NCI-H187 (cell line): ENCODE results near the gene PDE9A.

ENCODE experiments used
- DNase-seq, 2 experiments: peaks; one replicate each; lab custom pipeline; 2025; lab: John Stamatoyannopoulos, UW

The PDE9A gene

DNA sequence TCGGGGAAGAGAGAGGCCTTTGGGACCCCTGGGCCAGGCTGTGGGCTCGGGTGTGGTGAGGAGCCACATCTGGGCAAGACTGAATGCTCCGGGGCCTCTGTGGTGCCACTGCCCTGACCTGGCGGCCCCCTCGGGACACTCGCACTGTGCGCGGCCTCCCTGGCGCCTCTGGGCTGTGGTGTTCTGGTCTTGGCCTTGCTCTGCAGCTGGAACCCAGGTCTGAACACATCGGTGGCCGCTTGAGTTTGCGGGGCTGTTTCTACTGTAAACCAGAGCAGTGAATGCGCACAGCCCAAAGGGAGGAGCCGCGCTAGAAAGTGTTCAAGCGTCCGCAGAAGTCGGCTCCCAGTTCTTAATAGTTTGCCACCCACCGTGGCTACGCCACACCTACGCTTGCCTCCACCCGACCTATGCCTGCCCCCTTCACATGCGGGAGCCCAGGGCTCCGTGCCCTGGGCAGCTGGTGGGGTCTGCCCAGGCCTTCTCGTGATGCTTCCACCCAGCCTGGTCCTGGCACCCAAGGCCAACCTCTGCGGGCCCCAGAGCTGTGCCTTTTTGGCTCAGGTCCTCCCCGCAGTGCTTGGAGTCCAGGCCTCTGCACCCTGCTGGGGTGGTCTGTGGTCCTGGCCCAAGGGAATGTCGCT lies 4.4 kb downstream of the PDE9A start:
- no peak for DNase-seq

DNA sequence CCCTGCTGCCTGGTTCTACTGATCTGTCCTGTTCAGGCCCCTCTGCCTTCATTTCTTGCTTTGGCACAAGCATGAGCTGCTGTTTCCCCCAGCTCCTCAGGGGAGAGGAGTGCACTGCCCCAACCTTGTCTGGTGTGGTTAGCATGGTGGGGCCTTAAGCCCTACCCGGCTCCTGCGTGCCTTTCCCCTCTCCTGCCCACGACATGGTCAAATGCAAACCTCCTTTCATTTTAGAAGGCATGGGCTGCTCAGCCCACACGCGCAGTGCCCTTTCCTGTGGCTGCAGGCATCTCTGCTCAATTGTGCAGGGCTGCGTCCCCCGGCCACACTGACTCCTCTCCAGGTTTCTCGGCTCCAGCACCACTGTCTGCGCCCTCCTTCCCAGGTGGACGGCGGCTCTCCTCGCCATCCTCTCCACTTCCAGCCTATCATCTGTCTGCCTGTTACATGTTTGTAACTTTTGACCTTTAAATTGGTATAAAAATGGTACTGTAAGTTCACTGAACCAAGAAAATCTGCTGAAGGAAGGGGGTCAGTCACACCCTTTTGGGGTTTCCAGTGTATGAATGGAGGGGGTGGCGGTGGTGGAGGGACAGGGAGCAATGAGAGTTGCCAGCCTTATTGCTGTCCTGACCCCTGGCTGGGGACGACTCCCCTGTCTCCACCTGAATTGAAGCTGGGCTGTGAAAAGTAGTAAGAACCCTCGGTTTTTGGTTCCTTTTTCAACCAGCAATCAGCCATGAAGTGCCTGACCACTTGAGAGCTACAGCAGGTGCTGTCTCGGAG lies 5.1 kb downstream of the PDE9A start:
- DNase-seq: no peak

DNA sequence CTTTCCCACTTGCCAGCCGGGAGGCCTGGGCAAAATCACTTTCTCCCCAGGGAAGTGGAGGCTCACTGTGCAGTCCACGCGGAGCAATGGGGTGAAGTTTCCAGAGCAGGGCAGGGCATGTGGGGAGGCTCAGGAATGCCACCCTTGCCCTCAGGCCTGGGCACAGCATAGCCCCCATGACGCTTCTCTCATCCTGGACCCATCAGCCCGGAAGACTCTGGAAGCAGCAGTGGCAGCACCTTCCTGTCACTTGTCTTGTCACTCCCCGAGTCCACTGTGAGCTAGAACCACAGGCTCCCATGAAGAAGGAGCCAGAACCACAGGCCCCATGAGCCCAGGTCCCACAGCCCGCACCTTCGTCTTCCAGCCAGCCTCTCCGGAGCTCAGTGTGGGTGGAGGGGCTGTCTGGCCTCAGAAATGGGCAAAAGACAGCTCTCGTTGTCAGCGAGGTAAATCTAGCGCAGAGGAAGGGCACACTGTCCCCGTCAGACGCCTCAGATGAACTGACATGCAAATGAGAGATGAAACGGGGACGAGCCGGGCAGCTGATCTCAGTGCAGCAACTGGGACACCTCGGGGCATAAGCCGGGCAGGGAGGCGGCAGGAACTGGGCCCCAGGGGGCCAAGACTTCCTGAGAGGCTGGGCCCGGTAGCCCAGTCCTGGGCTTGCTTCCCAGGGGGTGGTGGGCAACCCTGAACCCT lies 6.1 kb downstream of the PDE9A start:
- no peak for DNase-seq

DNA sequence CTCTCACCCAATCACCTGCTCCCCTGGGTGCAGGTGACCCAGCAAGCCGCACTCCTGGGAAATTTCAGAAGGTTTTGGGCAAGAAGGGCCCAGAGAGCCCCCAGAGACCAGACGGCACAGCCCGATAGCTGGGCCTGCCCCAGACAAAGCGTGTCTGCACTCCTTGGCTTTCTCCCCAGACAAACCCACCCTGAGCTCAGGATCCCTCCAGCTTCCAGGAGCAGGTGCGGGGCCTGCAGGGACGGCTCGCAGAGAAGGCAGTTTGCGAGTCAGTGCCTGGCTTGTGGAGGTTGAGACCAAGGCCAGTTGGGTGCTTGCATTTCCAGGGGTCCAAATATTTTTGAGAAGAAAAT lies 6.7 kb downstream of the PDE9A start:
- DNase-seq: no peak

DNA sequence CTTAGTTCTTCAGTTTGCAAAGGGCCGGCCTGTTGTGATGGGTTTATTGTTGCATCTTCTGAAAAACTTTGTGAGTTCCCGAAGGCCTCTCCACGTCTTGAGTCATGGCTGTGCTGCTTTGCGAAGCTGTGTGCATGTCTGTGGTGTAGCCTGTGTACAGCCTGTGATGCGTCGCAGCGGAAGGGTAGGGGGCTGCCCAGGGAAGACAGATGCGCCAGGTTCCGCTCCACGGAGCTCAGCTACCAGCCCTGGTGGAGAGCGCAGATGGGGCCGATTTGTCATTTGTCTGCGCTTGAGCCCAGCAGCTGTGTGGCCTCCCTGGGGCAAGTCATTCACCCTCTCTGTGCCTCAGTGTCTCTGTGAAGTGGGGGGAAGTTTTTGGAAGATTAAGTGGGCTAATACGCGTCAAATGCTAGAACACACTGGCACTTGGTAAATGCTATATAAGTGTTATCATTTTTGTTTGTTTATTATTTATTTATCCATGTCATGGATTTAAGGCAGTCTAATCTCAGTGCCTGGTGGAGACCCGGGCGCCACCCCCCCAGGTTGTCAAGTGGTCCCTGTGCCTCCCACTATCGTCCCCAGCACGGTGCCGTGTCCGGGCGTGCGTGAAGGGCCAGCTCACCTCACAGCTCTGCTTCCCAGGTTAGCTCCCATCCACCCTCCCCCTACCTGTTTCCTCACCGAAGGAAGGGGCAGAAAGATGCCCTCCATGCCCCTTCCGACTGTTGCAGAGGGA lies 8.4 kb downstream of the PDE9A start:
- DNase-seq: no peak

DNA sequence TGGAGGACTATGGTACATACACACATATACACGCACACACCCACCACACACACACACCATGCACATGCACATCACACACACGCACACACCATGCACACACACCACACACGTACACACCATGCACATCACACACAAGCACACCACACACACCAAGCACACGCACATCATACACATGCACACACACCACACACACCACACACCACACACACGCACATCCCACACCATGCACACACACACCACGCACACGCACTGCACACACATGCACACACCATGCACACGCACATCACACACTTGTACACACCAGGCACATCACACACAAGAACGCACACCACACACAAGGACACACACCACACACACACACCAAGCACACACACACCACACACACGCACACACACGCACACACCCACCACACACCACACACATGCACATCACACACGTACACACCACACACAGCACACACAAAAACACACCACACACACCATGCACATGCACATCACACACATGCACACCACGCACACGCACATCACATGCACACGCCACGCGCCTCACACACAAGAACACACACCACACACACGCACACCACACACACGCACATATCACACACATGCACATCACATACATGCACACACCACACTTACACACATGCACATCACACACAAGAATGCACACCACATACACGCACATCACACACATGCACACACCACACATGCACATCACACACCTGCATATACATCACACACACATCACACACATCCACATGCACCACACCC lies 9.2 kb downstream of the PDE9A start:
- no peak for DNase-seq

DNA sequence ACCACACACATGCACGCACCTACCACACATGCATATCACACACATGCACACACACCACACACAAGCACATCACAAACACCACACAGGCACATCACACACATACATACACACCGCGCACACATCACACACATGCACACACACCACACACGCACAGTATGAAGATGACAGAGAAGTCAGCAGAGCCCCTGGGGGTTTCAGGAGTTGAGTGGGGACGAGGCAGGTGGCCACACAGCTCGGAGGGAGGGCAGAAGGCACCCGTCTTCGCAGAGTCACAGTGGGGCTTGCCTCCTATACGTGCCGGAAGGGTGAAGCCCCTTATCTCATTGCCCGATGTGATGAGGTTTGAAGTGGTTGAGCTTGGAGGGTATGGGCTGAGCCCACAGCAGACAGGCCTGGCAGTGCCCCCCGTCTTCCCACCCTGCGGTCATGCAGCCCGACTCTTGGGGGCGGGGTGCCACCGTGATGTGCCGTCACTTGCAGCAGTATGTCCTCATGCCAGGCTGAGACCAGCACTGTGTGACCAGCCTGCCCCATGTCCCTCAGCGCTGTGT lies 9.9 kb downstream of the PDE9A start:
- no peak for DNase-seq

DNA sequence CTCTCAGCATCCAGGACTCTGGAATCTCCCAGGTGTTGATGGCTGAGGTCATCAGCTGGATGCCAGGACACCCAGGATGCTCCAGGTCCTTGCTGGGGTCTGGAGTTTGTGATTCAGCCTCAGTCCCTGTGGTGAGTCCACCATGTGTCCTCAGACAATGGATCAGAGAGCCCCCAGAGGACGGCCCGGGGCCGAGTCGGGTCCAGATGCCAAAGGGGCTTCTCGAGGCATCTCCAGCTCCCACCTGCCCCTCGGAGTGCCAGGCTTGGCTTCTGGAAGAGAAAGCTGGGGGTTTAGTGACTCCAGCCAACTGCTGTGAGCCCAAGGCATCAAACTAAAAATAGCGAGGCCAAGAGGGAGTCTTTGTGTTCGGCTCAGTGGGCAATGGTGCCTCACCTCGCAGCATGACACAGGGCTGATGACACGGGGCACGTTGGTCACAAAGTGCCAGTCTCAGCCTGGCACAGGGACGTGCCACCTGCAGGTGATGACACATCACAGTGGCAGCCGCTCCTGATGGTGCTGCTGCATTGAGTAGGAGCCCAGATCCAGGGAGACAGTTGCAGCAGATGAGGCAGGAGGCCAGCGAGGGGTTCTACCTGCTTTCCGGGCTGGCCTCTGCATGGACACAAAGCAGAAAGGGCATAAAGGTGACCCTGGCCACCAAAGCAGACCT lies 10.6 kb downstream of the PDE9A start:
- DNase-seq: no peak

DNA sequence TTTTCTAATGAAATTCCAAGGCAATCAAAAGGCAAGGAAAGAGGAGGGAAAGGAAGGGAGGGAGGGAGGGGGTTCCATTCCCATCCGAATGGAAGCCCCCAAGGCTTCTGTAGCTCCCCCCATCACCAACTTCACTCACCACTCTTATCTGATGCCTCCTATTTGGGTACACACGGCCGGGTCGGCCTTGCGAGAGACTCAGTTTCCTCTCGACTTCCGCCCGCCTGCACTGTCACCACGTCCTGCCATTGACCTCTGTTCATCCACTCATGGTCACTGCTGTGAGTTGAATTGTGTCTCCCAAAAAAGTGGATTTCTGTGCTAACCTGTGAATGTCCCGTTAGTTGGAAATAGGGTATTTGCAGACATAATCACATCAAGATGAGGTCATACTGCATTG lies 11.2 kb downstream of the PDE9A start:
- DNase-seq: no peak

DNA sequence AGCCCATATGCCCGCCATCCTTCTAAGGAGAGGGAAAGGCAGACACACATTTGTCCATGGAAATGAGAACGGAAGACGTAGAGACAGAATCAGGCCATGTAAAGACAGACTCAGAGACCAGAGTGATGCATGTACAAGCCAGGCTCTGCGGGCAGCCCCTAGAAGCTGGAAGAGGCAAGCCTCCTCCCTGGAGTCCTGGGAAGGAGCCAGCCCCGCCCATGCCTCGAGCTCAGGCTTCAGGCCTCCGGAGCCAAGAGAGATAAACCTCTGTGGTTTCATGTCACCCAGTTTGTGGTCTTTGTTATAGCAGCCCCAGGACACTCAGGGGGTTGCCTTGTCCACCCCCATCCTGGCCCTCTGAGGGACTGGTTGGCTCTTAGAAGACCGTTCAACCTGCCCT lies 11.6 kb downstream of the PDE9A start:
- no peak for DNase-seq

DNA sequence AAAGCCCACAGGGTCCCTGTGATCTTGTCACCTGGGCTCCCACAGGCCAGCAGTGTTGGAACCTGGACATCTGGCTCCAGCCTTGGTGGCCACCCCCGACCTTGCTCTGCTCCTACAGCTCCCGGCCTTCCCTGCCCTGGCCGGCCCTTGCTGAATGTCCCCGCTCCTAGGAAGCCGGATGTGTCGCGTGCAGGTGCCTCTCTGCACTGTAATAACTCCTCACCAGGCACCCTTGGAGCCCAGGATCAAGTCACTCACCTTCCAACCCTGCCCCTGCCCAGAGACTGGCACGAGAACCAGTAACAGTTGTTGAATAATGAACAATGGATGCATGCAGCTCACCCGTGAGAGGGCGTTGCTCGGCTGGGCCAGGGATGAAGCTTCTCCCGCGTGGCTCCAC lies 12.1 kb downstream of the PDE9A start:
- no peak for DNase-seq

DNA sequence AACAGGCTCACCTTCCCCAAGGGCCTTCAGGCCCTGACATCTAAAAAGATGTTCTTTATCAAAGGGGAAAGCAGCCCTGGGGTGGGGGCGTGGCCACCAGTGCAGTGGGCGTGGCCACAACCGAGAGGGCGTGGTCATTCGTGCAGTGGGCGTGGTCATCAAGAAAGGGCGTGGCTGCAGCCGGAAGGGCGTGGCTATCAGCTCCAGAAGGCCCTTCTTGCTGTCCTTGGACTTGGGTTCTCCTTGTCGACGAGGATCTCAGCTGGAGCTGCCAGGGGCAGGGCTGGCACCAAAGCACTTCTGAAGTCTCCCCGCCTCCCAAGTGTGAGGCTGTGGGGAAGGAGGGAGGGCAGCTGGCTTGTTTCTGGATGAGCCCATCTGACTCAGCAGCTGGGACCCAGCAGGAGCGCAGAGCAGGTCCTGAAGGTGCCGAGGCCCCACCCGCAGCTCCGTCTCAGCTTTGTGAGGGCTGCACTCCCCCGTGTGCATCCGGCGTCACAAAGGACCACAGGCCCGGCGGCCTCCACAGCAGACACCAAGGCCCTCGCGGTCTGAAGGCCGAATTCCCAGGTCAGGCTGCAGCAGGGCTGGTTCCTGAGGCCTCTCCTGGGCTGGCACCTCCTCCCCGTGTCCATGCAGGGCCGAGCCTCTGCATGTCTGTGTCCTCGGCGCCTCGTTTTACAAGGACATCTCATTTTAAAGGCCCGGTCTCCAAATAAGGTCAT lies 12.8 kb downstream of the PDE9A start:
- no peak for DNase-seq

DNA sequence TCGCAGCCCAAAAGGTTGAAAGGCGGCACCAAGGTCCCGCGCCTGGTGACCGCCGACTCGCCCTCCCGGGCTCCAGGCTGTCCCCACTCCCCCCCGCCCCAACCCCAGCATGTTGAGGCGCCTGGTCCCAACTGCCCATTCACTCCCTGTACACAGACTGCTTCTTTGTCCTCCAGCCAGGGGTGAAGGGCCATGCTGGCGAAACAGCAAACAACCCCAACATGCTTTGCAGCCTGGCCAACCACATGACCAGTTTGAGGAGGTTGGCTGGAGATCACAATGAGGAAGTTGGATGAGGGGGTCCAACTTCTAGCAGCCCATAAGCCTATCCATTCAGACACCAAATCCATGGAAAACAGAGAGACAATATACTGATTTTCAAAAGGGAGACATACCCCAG lies 13.5 kb downstream of the PDE9A start:
- no peak for DNase-seq

DNA sequence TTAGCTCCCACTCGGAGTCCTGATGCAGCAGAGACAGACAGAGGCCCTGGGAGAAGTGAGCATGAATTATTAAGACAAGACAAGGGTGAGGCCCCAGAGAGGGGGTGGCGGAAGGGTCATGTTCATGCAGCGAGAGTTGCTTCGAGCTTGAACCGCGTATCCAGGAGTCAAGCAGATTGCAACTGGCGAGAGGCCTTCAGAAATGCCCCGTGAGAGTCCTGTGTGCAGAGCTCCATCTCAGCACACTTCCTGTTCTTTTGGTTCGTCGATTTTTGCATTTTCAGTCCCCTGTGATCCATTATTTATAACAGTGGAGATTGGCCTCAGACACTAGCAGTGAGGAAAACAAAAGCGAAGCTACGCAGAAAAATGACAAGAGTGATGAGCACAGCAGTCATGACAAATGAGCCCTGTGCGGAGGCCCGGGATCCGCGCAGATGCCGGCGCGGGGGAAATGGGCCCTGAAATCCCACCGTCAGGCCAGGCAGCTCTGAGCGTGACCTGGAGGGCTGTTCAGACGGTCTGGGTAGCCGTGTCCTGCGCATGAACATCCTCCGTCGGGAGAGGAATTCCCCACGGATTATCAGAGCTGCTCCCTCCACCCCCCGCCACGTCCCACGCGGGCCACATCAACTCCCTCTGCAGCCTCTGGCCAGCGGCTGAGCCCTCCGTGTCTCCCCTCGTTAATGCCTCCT lies 15.0 kb downstream of the PDE9A start:
- DNase-seq: no peak

DNA sequence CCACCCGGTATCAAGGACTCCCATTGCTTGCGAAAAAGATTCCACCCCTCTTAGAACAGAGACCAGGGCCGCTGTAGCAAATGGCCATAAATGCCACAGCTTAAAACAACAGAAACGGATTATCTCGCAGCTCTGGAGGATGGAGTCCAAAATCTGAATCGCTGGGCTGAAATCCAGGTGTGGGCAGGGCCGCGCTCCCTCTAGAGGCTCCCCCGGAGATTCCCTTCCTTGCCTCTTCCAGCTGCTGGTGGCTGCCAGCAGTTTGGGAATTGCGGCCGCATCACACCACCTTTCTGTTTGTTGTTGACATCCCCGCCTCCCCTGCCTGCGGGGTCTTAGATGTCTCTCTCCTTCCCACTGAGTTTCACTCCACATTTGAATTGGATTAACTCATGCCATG lies 15.6 kb downstream of the PDE9A start:
- DNase-seq: no peak

DNA sequence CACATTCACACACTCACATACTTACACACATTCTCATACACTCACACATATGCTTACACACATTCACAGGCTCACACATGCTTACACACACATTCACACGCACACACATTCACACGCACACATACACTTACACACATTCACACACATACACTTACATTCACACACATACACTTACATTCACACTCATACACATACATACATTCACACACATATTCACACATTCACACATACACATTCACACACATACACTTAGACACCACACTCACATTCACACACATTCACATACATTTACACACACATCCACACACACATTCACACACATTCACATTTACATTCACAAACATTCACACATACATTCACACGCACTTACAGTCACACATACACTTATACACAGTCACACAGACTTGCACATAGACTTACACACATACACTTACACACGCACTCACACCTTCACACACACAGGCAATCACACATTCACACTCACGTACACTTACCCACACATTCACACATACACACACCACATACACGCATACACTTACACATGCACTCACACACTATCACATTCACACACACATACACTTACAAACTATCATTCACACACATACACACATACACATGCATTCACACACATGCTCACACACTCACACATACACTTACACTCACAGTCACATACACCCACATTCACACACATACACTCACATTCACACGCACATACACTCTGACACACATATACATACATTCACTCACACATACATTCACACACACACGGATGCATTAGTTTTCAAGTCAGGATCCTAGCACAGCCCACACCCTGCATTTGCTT lies 16.8 kb downstream of the PDE9A start:
- no peak for DNase-seq

DNA sequence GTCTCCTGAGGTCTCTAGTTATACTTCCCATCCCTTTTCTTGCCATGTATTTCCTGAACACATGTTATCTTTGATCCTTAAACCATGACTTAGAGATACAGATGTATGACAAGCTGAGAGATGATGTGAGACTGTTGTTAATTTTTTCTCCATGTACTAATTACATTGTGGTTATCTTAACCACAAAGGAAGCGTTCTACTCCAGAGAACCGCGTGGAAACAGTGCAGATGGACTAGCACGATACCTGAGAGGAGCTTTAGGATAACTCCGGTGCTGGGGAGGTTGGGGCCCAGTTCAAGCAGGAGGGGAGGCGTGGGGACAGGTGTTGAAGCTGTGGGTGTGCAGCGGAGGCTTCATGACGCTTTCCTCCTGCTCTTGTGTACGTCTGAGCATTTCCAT lies 17.5 kb downstream of the PDE9A start:
- no peak for DNase-seq

DNA sequence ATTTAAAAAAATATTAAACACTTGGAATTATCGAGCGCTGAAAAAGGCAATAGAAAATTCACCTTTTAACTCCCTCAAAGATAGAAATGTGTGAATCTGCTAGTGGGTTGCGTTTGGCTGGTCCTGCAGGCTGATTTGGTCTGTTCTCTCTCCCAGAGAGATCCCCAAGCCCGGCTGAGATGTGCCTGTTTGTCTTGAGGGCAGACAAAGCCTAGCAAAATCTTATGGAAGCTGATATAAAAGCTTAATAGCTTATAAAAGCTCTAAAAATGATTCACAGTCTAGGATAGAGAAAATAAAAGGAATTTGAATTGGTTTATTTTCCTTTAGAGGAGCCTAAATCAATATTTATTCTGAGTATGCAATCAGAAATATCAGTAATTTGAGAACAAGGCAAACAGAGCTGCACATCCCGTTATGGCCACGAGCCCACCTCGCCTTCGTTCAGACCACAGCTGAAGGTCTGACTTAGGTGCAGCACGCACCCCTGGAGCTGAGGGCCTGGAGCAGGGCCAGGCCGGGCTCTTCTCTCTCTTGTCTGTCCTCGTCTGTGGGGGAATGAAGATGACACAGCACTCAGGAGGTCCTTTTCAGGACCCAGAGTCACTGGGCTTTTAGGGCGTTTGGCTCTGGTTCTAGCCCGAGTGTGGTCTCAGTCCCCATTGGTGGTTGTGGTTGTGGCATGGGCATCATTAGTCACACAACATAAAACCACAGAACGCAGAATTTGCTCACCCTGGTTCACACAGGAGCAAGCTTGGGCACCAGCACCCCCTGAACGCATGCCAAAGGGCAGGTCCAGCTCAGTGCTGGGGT lies 18.6 kb downstream of the PDE9A start:
- DNase-seq: no peak
